HFF-Myc (cell line): ENCODE measurements around the gene GRID1.

Experiments used
- DNase-seq: peaks from one replicate; pipeline ENCODE4 v3.0.0-alpha.2; 2011; ENCODE audit warnings: low read depth; ENCODE audit errors: extremely low read depth
- H3K4me3 ChIP-seq: replicated peaks from 2 replicates; pipeline ENCODE4 v1.5.1; 2011; ENCODE audit warnings: low read depth, mild to moderate bottlenecking, control low read depth, low read length
- TF ChIP-seq, protein P1 (sequence below): IDR thresholded peaks from 2 replicates; pipeline ENCODE4 v1.5.1; 2012; ENCODE audit warnings: mild to moderate bottlenecking, low read depth, low read length, control low read depth; ENCODE audit errors: missing control alignments

The GRID1 gene

DNA sequence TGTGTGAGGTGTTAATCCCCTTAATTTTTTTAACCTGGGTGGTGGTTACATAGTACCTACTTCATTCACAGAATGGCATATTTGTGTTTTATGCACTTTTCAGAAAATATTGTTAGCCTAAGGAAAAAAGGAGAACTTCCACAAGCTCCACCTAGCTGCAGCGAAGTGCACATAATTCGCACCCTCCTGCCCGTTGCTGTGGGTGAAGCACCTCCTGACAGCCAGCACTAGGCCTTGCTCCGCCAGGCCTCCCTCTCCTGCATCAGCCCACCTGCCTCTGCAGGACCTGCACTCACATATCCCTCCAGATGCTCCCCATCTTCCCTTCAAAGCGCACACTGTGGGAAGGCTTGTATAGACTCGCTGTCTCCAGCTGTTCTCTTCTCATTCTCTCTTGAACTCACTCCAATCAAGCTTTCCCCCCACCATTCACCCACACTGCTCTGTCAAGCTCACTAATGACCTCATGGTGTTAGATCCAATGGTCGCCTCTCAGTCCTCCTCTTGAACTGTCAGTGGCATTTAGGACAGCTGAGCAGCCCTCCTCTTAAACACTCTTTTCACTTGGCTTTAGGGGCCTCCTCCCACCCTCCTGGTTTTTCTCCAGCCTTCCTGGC is 20.7 kb upstream of the GRID1 start:
- DNase-seq, result no peak
- TF ChIP-seq, protein P1, sequence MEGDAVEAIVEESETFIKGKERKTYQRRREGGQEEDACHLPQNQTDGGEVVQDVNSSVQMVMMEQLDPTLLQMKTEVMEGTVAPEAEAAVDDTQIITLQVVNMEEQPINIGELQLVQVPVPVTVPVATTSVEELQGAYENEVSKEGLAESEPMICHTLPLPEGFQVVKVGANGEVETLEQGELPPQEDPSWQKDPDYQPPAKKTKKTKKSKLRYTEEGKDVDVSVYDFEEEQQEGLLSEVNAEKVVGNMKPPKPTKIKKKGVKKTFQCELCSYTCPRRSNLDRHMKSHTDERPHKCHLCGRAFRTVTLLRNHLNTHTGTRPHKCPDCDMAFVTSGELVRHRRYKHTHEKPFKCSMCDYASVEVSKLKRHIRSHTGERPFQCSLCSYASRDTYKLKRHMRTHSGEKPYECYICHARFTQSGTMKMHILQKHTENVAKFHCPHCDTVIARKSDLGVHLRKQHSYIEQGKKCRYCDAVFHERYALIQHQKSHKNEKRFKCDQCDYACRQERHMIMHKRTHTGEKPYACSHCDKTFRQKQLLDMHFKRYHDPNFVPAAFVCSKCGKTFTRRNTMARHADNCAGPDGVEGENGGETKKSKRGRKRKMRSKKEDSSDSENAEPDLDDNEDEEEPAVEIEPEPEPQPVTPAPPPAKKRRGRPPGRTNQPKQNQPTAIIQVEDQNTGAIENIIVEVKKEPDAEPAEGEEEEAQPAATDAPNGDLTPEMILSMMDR, result no peak
- no peak overlapping the region for H3K4me3 ChIP-seq

DNA sequence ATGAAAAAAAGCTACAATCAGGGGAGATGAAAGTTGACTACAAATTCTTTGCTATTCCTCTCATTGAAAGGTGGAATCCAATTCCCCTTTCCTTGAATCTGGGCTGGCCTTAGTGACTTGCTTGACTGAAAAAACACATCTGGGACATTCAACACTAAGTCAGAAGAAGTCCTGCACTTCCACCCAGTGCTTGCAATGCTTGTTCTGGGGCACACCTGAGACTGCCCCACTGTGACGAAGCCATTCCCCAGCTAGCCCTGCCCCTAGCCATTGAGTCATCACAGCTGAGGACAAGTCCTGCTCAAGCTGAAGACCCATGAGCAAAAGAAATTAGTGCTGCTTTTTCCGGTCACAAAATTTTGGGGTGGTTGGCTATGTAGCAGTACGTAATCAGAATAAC is 19.2 kb upstream of the GRID1 start:
- DNase-seq, result no peak
- TF ChIP-seq, protein P1, result no peak
- no peak overlapping the region for H3K4me3 ChIP-seq

DNA sequence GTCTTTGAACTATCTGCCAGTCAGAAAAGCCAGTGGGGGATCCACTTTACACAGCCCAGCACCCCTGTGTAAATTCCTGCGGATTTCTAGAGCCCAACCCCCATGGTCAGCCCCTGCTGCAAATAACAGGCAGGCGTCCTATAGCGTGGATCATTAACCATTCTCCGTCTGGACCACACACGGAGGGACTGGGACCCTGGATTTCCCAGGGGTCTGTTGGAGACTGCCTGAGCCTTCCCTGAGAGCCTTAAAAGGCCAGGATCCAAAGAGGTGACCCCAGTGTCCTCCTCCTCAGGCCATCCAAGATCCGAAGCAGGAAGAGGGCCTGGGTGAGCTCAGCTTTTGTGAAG is 11.2 kb upstream of the GRID1 start:
- DNase-seq, result no peak
- no peak overlapping the region for H3K4me3 ChIP-seq
- TF ChIP-seq, protein P1, result no peak

DNA sequence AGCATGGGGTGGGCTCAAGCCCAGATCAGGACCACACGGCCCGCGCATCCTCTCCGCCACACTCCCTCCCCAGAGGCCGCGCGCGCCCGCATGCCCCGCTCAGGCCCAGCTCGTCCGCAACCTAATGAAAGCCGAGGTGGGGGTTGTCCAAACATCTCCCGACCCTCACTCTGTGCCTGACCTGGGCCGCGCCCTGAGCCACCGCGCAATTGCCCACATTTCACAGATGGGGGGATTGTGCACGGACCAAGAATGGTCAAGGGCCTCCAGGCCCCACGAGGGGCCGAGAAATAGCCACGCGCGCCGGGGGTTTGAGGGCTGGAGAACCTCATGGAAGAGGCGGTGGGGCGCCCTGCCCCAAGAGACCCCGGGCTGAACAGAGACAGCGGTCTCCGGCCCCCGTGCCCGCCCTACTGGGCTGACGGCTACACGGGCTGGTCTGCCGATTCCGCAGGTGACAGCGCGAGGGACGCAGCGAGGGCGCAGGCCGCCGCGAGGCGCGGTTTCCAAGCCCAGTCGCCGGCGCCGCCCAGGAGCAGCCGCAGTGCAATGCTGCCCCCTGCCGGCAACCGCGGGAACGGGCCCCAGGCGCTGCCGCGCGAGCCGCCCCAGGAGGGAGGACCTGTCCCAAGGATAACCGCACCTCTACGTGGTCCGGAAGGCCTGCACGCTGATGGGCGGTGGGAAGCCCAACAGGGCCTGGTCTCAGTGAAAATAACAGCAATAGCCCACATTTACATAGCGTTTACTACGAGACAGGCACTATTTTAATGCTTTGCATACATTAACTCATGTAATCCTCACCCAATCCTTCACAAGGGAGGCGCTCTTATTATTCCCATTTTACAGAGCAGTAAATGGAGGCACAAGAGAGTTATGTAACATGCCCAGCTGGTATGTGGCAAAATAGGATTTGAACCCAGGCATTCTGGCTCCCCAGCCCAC is 10.5 kb upstream of the GRID1 start:
- H3K4me3 ChIP-seq, result no peak overlapping the region
- TF ChIP-seq, protein P1, result peak; percentile 88
- DNase-seq, result no peak

DNA sequence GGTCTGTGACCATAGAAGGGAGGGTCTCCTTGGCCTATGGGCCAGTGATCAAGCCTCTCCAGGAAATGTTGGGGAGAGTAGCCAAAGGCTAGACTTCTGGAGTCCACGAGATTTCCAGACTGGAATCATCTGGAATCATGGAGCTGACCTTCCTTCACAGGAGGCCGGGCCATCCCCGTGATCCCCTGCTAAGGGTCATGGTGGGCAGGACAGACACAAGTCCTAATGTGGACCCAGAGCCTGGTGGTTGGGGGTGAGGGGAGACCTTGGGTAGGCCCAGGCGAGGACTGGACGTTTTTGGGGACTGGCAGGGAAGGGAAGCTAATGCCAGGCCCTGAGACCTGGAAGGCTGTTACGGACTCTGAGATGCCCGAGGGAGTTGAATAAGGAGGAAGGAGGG is 9.8 kb upstream of the GRID1 start:
- TF ChIP-seq, protein P1, result no peak
- H3K4me3 ChIP-seq, result no peak overlapping the region
- DNase-seq, result no peak

DNA sequence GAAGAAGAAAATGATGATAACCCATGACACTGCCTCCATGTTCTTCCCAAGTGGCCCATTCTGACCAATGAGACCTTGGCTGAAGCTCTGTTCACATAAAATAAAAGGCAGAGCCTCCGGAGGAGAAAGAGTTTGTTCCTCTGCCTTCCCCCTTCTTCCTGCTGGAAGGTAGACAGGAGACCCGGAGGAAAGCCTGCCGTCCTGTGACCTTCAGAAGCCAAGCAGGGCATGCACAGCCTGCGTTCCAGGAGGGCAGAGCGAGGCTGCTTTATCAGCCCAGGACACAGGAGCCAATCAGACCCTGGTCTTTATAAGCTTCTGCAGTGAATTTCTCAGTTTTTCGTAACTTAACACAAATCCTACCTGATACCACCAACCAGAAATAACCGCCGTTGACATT is 8.6 kb upstream of the GRID1 start:
- no peak for DNase-seq
- TF ChIP-seq, protein P1, result no peak
- H3K4me3 ChIP-seq, result no peak overlapping the region
